ENCODE data around the gene RMND1. TPM values are rescaled to one million over a fixed set of nuclear protein-coding genes. Genes with fewer than 3 reads are reported as not detected.

The RMND1 gene
- total and polyA plus RNA-seq, 2 of the 13 experiments (the other 11 are each of a cell fraction or from before 2014, with no cell fraction given), result 34.0 to 72.5 TPM

DNA sequence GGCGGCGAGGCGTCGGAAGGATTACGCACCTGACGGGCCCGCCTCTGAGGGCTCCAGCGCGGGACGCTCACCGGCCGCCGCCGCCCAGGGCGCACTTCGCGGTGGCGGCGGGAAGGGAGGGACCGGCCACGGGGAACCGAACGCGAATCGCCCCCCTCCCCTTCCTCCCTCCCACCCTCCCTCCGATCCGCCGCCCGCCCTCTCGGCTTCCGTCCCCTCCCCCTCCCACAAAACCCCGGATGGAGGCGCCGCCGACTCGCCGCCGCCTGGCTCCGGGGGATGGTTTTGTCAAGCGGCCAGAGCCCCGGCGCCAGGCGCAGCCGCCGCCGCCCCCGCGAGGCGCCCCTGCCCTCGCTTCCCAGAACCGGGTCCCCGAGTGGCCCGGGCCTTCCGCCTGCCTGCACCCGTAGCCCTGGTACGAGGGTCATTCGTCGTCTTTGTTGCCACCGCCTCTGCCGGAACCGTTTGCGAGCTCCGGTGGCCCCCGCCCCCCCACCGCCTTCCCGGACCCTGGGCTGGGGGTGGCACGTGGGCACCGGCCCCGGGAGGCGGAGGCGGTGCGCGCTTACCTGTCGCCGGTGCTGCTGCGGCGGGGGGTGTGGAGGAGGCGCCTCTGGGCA, 61.0 kb downstream of the RMND1 start (continued):
- TF ChIP-seq DZIP1 (CRISPR knock-in tag; IDR thresholded peaks at IDR 0.05) (peak; percentile 81; the same call in 1 of the 2 replicates), SRSF4 (IDR thresholded peaks at IDR 0.05; ENCODE audit: low read depth, low read length, poor library complexity, severe bottlenecking) (no peak), TERF1 (CRISPR knock-in tag; IDR thresholded peaks at IDR 0.05) (no peak), BATF2 (CRISPR knock-in tag; IDR thresholded peaks at IDR 0.05) (no peak), ZNF446 (CRISPR knock-in tag; IDR thresholded peaks at IDR 0.05) (no peak), GZF1 (CRISPR knock-in tag; IDR thresholded peaks at IDR 0.05) (no peak), ZNF318 (CRISPR knock-in tag; IDR thresholded peaks at IDR 0.05) (no peak), AGO1 (IDR thresholded peaks at IDR 0.05; ENCODE audit: low read depth, low read length, poor library complexity, severe bottlenecking) (peak; percentile 42), SKI (IDR thresholded peaks at IDR 0.05; ENCODE audit: partially characterized antibody) (peak; percentile 45), ZNF572 (CRISPR knock-in tag; IDR thresholded peaks at IDR 0.05) (no peak), ELK4 (CRISPR knock-in tag; IDR thresholded peaks at IDR 0.05; ENCODE audit: borderline replicate concordance) (no peak), RAD51 (IDR thresholded peaks at IDR 0.05; ENCODE audit: borderline replicate concordance) (no peak), ZNF44 (CRISPR knock-in tag; IDR thresholded peaks at IDR 0.05) (no peak), KDM4B (CRISPR knock-in tag; IDR thresholded peaks at IDR 0.05) (no peak; the same call in 1 of the 2 replicates), ZNF138 (CRISPR knock-in tag; IDR thresholded peaks at IDR 0.05; ENCODE audit: low read depth) (no peak)

Measured in HepG2 (cell line).